Omental fat pad (tissue), 4 donors: ENCODE results near the gene VILL. TPM values are rescaled to one million over a fixed set of nuclear protein-coding genes. Genes with fewer than 3 reads are reported as not detected.

Experiments used
- ATAC-seq: fragments of 150-250 bp; one replicate; pipeline ENCODE4 v1.9.1; 2016; ENCODE audit warnings: mild to moderate bottlenecking, moderate library complexity; ENCODE audit not compliant: low FRiP score
- DNase-seq: peaks from one replicate; pipeline ENCODE4 v3.0.0-alpha.2; 2019; ENCODE audit warnings: low spot score
- CTCF ChIP-seq, 3 donors: fragments of 450-650 bp; IDR thresholded peaks; one replicate each; pipeline ENCODE4 v1.5.1; 2016 to 2017; ENCODE audit warnings: antibody characterized with exemption in 3 of 3, mild to moderate bottlenecking in 3 of 3, moderate library complexity in 2 of 3
- total RNA-seq, 4 donors: library from RNA; depleted of rRNA; stranded (reverse); fragments of >200 nt; gene quantifications; one replicate each; pipeline ENCODE4 v1.1.0, GENCODE V29; 2016

The VILL gene
- total RNA-seq, 4 donors from 2014 or later = 4.4 to 15.0 (median 5.6) TPM

DNA sequence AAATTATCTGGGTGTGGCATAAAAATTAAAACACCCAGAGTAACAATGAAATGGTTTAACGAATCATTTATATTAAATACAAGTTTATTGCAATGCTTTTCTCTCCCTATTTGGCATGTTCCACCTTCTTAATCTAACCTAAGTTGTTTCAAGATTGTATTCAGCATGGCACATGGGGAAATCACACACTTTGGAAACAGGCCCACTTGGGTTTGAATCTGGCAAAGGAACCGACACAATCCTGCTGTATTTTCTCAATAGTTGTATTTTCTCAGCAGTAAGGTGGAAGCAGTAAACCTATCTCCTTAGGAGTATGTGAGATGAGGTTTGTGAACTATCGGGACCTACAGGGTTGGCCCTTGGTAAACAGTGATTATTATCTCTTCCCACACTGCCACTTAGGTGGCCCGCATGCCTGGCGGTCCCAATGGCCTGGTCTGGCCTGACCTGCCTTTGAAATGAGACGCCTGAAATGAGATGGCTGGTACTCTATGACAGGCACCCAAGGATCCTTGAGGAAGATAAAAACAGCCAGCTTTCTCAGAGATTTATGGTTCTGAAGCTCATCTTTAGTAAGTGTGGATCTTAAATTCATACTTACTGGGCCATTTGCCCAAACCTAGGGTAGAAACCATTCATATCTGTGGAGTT lies 45.3 kb upstream of the VILL start:
- ATAC-seq (no peak), DNase-seq (no peak)
- no peak for TF ChIP-seq CTCF (IDR thresholded peaks at IDR 0.05)

GRCh38 chr3:37945807-37946530 lies 44.6 kb upstream of the VILL start:
- DNase-seq = no peak
- TF ChIP-seq CTCF (IDR thresholded peaks at IDR 0.05) = no peak
- peak; percentile 22 for ATAC-seq

DNA sequence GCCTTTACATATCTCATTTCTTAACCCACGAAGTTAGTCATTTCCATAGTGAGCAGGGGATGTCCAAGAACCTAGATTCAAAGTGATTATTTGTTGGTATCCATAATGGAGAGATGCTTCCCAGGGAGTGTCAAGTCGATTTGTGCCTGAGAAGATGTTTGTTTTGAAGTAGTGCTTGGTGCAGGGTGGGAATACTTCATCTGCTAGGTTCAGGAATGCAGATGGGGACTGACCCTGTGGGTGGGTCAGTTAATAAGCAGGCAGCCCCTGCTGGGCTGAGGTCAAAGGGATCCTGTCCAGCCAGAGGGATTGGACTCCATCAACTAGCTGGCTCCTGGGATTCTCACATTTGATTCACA lies 44.1 kb upstream of the VILL start:
- ATAC-seq (peak; percentile 17), DNase-seq (no peak)
- TF ChIP-seq CTCF (IDR thresholded peaks at IDR 0.05) = no peak

DNA sequence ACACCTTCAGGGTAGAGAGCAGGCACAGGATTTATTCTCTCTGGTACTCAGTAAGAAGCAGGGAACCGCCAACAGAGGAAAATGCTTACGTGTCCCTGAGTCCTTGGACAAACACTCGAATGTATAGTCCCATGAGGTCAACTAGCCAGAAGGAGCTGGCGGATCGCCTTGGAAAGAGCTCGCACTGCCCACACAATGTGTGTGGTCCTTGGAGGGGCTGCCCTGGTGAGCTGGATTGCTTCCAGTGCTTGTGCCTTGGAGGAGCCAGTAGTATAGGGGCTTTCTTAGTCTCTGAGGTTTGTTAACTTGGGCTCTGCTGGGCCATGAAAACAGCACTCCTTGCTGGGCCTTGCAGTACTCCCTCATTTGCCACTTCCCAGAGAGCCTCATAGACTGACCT lies 40.7 kb upstream of the VILL start:
- DNase-seq (no peak), ATAC-seq (no peak)
- TF ChIP-seq CTCF (IDR thresholded peaks at IDR 0.05) = no peak

DNA sequence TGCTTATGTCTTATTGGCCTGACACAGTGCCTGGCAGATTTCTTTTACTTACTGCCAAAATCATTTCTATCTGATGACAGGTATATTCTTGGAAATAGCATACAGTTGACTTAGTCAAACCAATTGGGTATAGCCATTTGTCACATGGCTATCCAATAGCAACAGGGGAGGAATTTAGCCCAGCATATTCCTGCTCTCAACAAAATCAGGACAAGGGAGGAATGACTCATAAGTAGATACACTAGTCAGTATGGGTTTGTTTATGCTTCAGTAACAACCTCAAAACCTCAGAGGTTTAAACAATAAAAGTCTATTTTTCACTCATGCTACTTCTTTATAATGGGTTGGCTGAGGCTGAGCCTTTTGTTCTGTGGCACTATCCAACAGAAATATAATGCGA lies 38.0 kb upstream of the VILL start:
- DNase-seq (no peak), ATAC-seq (no peak)
- no peak for TF ChIP-seq CTCF (IDR thresholded peaks at IDR 0.05)

- ATAC-seq = no peak
- no peak for TF ChIP-seq CTCF (IDR thresholded peaks at IDR 0.05)
- DNase-seq = no peak
These were observed 37.4 kb upstream of the VILL start for GRCh38 chr3:37953226-37953625.
